Sigmoid colon (tissue), 7 donors: Measurements from ENCODE around the gene TCERG1L. TPM values are rescaled to one million over a fixed set of nuclear protein-coding genes. Genes with fewer than 3 reads are reported as not detected.

Source experiments
- DNase-seq: peaks from one replicate; pipeline ENCODE4 v3.0.0-alpha.2; 2019
- H3K27ac ChIP-seq, 4 donors: fragments of 200-600 bp; sonication (generic); one replicate each; pipeline ENCODE4 v1.5.1; 2016 to 2019; ENCODE audit warnings: mild to moderate bottlenecking in 1 of 4
- H3K27me3 ChIP-seq, 3 donors: fragments of 200-600 bp; sonication (generic); one replicate each; pipeline ENCODE4 v1.5.1; 2019; ENCODE audit warnings: mild to moderate bottlenecking in 1 of 3
- H3K36me3 ChIP-seq, 4 donors: fragments of 200-600 bp; sonication (generic); one replicate each; pipeline ENCODE4 v1.5.1; 2016 to 2019
- H3K4me1 ChIP-seq, 4 donors: fragments of 200-600 bp; sonication (generic); one replicate each; pipeline ENCODE4 v1.5.1; 2017 to 2019
- H3K4me3 ChIP-seq, 4 donors: fragments of 200-600 bp; sonication (generic); one replicate each; pipeline ENCODE4 v1.5.1; 2017 to 2019; ENCODE audit warnings: mild to moderate bottlenecking in 2 of 4, moderate library complexity in 1 of 4
- H3K9me3 ChIP-seq, 4 donors: fragments of 200-600 bp in 3 of 4; sonication (generic) in 3 of 4; one replicate each; pipeline versions ENCODE4 v1.5.1 to v1.6.1; 2013 to 2019
- CTCF ChIP-seq, 4 experiments: fragments of 450-650 bp in 3 of 4; fragments of 200-600 bp in 1 of 4; IDR thresholded peaks; one replicate each; pipeline ENCODE4 v1.5.1; 2016 to 2019; ENCODE audit warnings: antibody characterized with exemption in 4 of 4, mild to moderate bottlenecking in 3 of 4, moderate library complexity in 2 of 4
- EP300 ChIP-seq, 4 donors: sonication (generic); formaldehyde crosslinking; IDR thresholded peaks; one replicate each; pipeline ENCODE4 v1.6.1; 2017; ENCODE audit warnings: antibody characterized with exemption in 4 of 4
- POLR2A ChIP-seq, 2 donors: fragments of 450-650 bp; IDR thresholded peaks; one replicate each; pipeline ENCODE4 v1.6.1; 2016; ENCODE audit warnings: antibody characterized with exemption in 2 of 2, mild to moderate bottlenecking in 2 of 2, moderate library complexity in 2 of 2
- POLR2AphosphoS5 ChIP-seq, 4 donors: sonication (generic); formaldehyde crosslinking; IDR thresholded peaks; one replicate each; pipeline ENCODE4 v1.6.1; 2017; ENCODE audit warnings: antibody characterized with exemption in 4 of 4
- WGBS, 2 donors: extraction: QIAGEN DNeasy Blood & Tissue Kit; methylation state at CpG; one replicate each; pipeline ENCODE4 v1.1.7; 2013; 5-methylcytosine and 5-hydroxymethylcytosine counted together
- intact Hi-C: fragments of 100-400 bp; cut with DNase I; formaldehyde crosslinking; loops from one replicate; pipeline ENCODE4 v1.15.1; 2023
- polyA plus RNA-seq, 3 donors: library from polyadenylated mRNA; stranded (reverse); fragments of 200-250 nt; gene quantifications; one replicate each; pipeline ENCODE4 v1.2.3, GENCODE V29; 2013
- total RNA-seq, 4 donors: library from RNA; depleted of rRNA; stranded (reverse); fragments of >200 nt; gene quantifications; one replicate each; pipeline ENCODE4 v1.1.0, GENCODE V29; 2016
- donor health status: healthy with polysubstance abuse.
- donor health status: Bipolar disorder and iron deficiency.
- donor health status: healthy.

Gene TCERG1L
- total and polyA plus RNA-seq, 7 donors, result under 0.01 to 0.55 (median 0.10) TPM; not detected in 4

- TF ChIP-seq POLR2A (IDR thresholded peaks at IDR 0.05) (no peak), EP300 (IDR thresholded peaks at IDR 0.05) (no peak), CTCF (IDR thresholded peaks at IDR 0.05) (no peak), POLR2AphosphoS5 (IDR thresholded peaks at IDR 0.05) (no peak)
- Histone ChIP-seq H3K9me3 (no peaks in the 10 kb centered on the region), H3K36me3 (no peaks in the 10 kb centered on the region), H3K27ac (no peak overlapping the region), H3K4me3 (no peak overlapping the region), H3K27me3 (no peaks in the 10 kb centered on the region), H3K4me1 (no peaks in the 10 kb centered on the region)
- intact Hi-C loops, result no loop called here
- WGBS, 2 donors, result 72 to 79% methylated on average over 7 of the region's 7 CpGs
- no peak for DNase-seq
These were observed 124.2 kb downstream of the TCERG1L start for GRCh38 chr10:131187274-131187673.

- Histone ChIP-seq H3K36me3 (no peaks in the 10 kb centered on the region), H3K9me3 (no peaks in the 10 kb centered on the region), H3K4me3 (no peak overlapping the region), H3K27ac (no peak overlapping the region), H3K27me3 (no peaks in the 10 kb centered on the region), H3K4me1 (no peaks in the 10 kb centered on the region)
- no peak for DNase-seq
- TF ChIP-seq POLR2AphosphoS5 (IDR thresholded peaks at IDR 0.05) (no peak), EP300 (IDR thresholded peaks at IDR 0.05) (no peak), POLR2A (IDR thresholded peaks at IDR 0.05) (no peak), CTCF (IDR thresholded peaks at IDR 0.05) (no peak)
- 85 to 89% methylated on average over 12 of the region's 12 CpGs for WGBS, 2 donors
- intact Hi-C loops, result no loop called here
These were observed 124.8 kb downstream of the TCERG1L start for GRCh38 chr10:131186547-131187253.

GRCh38 chr10:131184503-131184902 lies 127.0 kb downstream of the TCERG1L start:
- intact Hi-C loops, result no loop called here
- TF ChIP-seq POLR2A (IDR thresholded peaks at IDR 0.05) (no peak), CTCF (IDR thresholded peaks at IDR 0.05) (no peak), EP300 (IDR thresholded peaks at IDR 0.05) (no peak), POLR2AphosphoS5 (IDR thresholded peaks at IDR 0.05) (no peak)
- WGBS, 2 donors, result 92 to 95% methylated on average over 9 of the region's 9 CpGs
- no peak for DNase-seq
- no peak overlapping the region for H3K4me3 ChIP-seq
- H3K4me1 ChIP-seq, result no peaks in the 10 kb centered on the region
- peaks cover 0 to 17% (median 0%) of the 10 kb centered on the region in 3 donors for H3K27me3 ChIP-seq
- H3K36me3 ChIP-seq, result no peaks in the 10 kb centered on the region
- H3K9me3 ChIP-seq, result no peaks in the 10 kb centered on the region
- H3K27ac ChIP-seq, result no peak overlapping the region

GRCh38 chr10:131183546-131184045 lies 127.9 kb downstream of the TCERG1L start:
- Histone ChIP-seq H3K4me3 (no peak overlapping the region), H3K27me3 (peaks cover 0 to 23% (median 0%) of the 10 kb centered on the region in 3 donors), H3K36me3 (no peaks in the 10 kb centered on the region), H3K4me1 (no peaks in the 10 kb centered on the region), H3K27ac (no peak overlapping the region), H3K9me3 (no peaks in the 10 kb centered on the region)
- peak; percentile 25 for DNase-seq
- 89 to 93% methylated on average over 9 of the region's 9 CpGs for WGBS, 2 donors
- intact Hi-C loops, result no loop called here
- no peak for TF ChIP-seq CTCF (IDR thresholded peaks at IDR 0.05)
- TF ChIP-seq POLR2AphosphoS5 (IDR thresholded peaks at IDR 0.05), result no peak
- no peak for TF ChIP-seq POLR2A (IDR thresholded peaks at IDR 0.05)
- no peak for TF ChIP-seq EP300 (IDR thresholded peaks at IDR 0.05)
